ENCODE data around the gene PRMT9. TPM values are rescaled to one million over a fixed set of nuclear protein-coding genes. Genes with fewer than 3 reads are reported as not detected.
A peak's percentile ranks its signal among the peaks of the same experiment; 100 is the strongest.

Gene PRMT9
- total and polyA plus RNA-seq, 9 of the 15 experiments (the other 6 are each of a cell fraction or from before 2014, with no cell fraction given), result 3.5 to 15.6 (median 7.2) TPM

DNA sequence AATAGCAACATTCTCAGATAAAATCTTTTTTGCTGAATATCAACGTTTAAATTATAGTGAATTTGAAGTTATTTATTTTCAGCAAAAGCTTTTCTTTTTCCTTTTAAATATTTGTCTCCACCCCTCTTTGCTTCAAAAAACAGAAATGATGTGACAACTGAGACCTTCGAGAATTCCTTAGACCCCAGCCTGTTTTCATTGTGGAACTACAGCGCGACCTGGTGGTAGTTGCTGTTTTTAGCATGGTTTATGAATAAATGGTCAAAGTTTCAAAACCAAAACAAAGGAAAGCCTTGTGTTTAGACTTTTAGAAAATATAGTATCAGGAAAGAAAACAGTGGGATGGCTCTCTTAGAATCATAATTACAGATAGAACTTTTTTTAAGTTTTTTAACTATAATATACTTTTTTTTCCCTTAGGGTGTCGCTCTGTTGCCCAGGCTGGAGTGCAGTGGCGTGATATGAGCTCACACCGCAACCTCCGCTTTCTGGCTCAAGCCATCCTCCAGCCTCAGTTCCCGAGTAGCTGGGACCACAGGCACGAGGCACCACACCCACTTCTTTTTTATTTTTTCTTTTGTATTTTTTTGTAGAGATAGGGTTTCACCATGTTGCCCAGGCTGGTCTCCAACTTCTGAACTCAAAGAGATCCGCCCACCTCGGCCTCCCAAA, 93.6 kb downstream of the PRMT9 start (continued):
- TF ChIP-seq, protein P1, sequence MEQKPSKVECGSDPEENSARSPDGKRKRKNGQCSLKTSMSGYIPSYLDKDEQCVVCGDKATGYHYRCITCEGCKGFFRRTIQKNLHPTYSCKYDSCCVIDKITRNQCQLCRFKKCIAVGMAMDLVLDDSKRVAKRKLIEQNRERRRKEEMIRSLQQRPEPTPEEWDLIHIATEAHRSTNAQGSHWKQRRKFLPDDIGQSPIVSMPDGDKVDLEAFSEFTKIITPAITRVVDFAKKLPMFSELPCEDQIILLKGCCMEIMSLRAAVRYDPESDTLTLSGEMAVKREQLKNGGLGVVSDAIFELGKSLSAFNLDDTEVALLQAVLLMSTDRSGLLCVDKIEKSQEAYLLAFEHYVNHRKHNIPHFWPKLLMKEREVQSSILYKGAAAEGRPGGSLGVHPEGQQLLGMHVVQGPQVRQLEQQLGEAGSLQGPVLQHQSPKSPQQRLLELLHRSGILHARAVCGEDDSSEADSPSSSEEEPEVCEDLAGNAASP (IDR thresholded peaks at IDR 0.05), result no peak
- TF ChIP-seq, protein P2, sequence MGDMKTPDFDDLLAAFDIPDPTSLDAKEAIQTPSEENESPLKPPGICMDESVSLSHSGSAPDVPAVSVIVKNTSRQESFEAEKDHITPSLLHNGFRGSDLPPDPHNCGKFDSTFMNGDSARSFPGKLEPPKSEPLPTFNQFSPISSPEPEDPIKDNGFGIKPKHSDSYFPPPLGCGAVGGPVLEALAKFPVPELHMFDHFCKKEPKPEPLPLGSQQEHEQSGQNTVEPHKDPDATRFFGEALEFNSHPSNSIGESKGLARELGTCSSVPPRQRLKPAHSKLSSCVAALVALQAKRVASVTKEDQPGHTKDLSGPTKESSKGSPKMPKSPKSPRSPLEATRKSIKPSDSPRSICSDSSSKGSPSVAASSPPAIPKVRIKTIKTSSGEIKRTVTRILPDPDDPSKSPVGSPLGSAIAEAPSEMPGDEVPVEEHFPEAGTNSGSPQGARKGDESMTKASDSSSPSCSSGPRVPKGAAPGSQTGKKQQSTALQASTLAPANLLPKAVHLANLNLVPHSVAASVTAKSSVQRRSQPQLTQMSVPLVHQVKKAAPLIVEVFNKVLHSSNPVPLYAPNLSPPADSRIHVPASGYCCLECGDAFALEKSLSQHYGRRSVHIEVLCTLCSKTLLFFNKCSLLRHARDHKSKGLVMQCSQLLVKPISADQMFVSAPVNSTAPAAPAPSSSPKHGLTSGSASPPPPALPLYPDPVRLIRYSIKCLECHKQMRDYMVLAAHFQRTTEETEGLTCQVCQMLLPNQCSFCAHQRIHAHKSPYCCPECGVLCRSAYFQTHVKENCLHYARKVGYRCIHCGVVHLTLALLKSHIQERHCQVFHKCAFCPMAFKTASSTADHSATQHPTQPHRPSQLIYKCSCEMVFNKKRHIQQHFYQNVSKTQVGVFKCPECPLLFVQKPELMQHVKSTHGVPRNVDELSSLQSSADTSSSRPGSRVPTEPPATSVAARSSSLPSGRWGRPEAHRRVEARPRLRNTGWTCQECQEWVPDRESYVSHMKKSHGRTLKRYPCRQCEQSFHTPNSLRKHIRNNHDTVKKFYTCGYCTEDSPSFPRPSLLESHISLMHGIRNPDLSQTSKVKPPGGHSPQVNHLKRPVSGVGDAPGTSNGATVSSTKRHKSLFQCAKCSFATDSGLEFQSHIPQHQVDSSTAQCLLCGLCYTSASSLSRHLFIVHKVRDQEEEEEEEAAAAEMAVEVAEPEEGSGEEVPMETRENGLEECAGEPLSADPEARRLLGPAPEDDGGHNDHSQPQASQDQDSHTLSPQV (IDR thresholded peaks at IDR 0.05), result no peak
- TF ChIP-seq HNRNPL (IDR thresholded peaks at IDR 0.05; ENCODE audit: low read depth, low read length), result no peak
- TF ChIP-seq, protein P3, sequence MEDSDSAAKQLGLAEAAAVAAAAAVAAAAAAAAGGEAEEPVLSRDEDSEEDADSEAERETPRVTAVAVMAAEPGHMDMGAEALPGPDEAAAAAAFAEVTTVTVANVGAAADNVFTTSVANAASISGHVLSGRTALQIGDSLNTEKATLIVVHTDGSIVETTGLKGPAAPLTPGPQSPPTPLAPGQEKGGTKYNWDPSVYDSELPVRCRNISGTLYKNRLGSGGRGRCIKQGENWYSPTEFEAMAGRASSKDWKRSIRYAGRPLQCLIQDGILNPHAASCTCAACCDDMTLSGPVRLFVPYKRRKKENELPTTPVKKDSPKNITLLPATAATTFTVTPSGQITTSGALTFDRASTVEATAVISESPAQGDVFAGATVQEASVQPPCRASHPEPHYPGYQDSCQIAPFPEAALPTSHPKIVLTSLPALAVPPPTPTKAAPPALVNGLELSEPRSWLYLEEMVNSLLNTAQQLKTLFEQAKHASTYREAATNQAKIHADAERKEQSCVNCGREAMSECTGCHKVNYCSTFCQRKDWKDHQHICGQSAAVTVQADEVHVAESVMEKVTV (CRISPR knock-in tag; IDR thresholded peaks at IDR 0.05), result peak; percentile 66; the same call in 1 of the 2 replicates
- TF ChIP-seq FOXK2 (conservative IDR thresholded peaks at IDR 0.05 in 1 of 2, IDR thresholded peaks at IDR 0.05 in 1 of 2; ENCODE audit: low read depth in 2 of 2), result peak in 1 of 2 experiments; percentile 37; a peak in 1 of 4 replicates
- peak; percentile 8; the same call in 1 of the 2 replicates for TF ChIP-seq ZNF316 (IDR thresholded peaks at IDR 0.05)
- TF ChIP-seq RCOR1 (IDR thresholded peaks at IDR 0.05; ENCODE audit: borderline replicate concordance in 1 of 2, low read depth in 2 of 2, low read length in 2 of 2), result no peak
- TF ChIP-seq, protein P4, sequence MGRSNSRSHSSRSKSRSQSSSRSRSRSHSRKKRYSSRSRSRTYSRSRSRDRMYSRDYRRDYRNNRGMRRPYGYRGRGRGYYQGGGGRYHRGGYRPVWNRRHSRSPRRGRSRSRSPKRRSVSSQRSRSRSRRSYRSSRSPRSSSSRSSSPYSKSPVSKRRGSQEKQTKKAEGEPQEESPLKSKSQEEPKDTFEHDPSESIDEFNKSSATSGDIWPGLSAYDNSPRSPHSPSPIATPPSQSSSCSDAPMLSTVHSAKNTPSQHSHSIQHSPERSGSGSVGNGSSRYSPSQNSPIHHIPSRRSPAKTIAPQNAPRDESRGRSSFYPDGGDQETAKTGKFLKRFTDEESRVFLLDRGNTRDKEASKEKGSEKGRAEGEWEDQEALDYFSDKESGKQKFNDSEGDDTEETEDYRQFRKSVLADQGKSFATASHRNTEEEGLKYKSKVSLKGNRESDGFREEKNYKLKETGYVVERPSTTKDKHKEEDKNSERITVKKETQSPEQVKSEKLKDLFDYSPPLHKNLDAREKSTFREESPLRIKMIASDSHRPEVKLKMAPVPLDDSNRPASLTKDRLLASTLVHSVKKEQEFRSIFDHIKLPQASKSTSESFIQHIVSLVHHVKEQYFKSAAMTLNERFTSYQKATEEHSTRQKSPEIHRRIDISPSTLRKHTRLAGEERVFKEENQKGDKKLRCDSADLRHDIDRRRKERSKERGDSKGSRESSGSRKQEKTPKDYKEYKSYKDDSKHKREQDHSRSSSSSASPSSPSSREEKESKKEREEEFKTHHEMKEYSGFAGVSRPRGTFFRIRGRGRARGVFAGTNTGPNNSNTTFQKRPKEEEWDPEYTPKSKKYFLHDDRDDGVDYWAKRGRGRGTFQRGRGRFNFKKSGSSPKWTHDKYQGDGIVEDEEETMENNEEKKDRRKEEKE (IDR thresholded peaks at IDR 0.05; ENCODE audit: borderline replicate concordance in 1 of 2, control insufficient read depth in 1 of 2, low read depth in 2 of 2, low read length in 1 of 2), result no peak
- no peak for TF ChIP-seq HDAC8 (tag; IDR thresholded peaks at IDR 0.05)
- TF ChIP-seq RAD21 (CRISPR knock-in tag; conservative IDR thresholded peaks at IDR 0.05 in 1 of 2, IDR thresholded peaks at IDR 0.05 in 1 of 2), result peak; percentile 74 to 83
- TF ChIP-seq, protein P5, sequence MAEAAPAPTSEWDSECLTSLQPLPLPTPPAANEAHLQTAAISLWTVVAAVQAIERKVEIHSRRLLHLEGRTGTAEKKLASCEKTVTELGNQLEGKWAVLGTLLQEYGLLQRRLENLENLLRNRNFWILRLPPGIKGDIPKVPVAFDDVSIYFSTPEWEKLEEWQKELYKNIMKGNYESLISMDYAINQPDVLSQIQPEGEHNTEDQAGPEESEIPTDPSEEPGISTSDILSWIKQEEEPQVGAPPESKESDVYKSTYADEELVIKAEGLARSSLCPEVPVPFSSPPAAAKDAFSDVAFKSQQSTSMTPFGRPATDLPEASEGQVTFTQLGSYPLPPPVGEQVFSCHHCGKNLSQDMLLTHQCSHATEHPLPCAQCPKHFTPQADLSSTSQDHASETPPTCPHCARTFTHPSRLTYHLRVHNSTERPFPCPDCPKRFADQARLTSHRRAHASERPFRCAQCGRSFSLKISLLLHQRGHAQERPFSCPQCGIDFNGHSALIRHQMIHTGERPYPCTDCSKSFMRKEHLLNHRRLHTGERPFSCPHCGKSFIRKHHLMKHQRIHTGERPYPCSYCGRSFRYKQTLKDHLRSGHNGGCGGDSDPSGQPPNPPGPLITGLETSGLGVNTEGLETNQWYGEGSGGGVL (CRISPR knock-in tag; IDR thresholded peaks at IDR 0.05), result no peak
- TF ChIP-seq NFE2L1 (tag; IDR thresholded peaks at IDR 0.05; ENCODE audit: borderline replicate concordance, low read depth), result no peak
- TF ChIP-seq GATAD2B (IDR thresholded peaks at IDR 0.05; ENCODE audit: borderline replicate concordance), result no peak

Measured in K562 (cell line).